SU-DHL-6 (cell line): ENCODE measurements around the gene ATP6V0E2.

Experiments used
- H2AFZ ChIP-seq: fragments of 200-600 bp; sonication (generic); 2 replicates; pipeline ENCODE4 v1.6.1; 2014; ENCODE audit warnings: low read depth, mild to moderate bottlenecking, moderate library complexity, mixed read lengths, antibody characterized with exemption, low read length; ENCODE audit not compliant: severe bottlenecking
- H3F3A ChIP-seq: fragments of 200-600 bp; shearing (Covaris generic); 2 replicates; pipeline ENCODE4 v1.6.0; 2016; ENCODE audit warnings: antibody characterized with exemption, mild to moderate bottlenecking; ENCODE audit not compliant: insufficient read depth
- H3K27ac ChIP-seq: fragments of 200-600 bp; sonication (generic); 2 replicates; pipeline ENCODE4 v1.5.1; 2016; ENCODE audit warnings: low read depth, mild to moderate bottlenecking, low read length, moderate library complexity, mixed read lengths
- H3K27me3 ChIP-seq: fragments of 200-600 bp; sonication (generic), shearing (Covaris generic); 2 replicates; pipeline ENCODE4 v1.6.0; 2014; ENCODE audit warnings: mild to moderate bottlenecking, low read length
- H3K36me3 ChIP-seq: fragments of 200-600 bp; sonication (generic); 2 replicates; pipeline ENCODE4 v1.6.1; 2014; ENCODE audit warnings: mild to moderate bottlenecking, low read length, mixed read lengths
- H3K4me2 ChIP-seq: fragments of 300-600, 200-600 bp; shearing (Covaris generic), sonication (generic); 2 replicates; pipeline ENCODE4 v1.6.0; 2014; ENCODE audit warnings: low read length, low read depth, mild to moderate bottlenecking; ENCODE audit not compliant: poor library complexity, severe bottlenecking
- H3K4me3 ChIP-seq: fragments of 200-600 bp; sonication (generic); 2 replicates; pipeline ENCODE4 v1.5.1; 2014; ENCODE audit warnings: antibody characterized with exemption, low read length, mild to moderate bottlenecking, mixed read lengths; ENCODE audit not compliant: insufficient read depth, poor library complexity, severe bottlenecking
- H3K79me2 ChIP-seq: fragments of 200-600 bp; sonication (generic); 2 replicates; pipeline ENCODE4 v1.6.1; 2014; ENCODE audit warnings: mild to moderate bottlenecking, low read length, moderate library complexity; ENCODE audit not compliant: insufficient read depth
- H3K9ac ChIP-seq: fragments of 200-600 bp; sonication (generic); 2 replicates; pipeline ENCODE4 v1.7.0; 2014; ENCODE audit warnings: mild to moderate bottlenecking, low read length
- H3K9me2 ChIP-seq: fragments of 200-600 bp; sonication (generic); replicated peaks from 2 replicates; pipeline ENCODE4 v1.6.1; 2014; ENCODE audit warnings: low read length; ENCODE audit not compliant: insufficient read depth
- H3K9me3 ChIP-seq: fragments of 200-600 bp; sonication (generic); 2 replicates; pipeline ENCODE4 v1.6.1; 2014; ENCODE audit warnings: low read length, mixed read lengths; ENCODE audit not compliant: insufficient read depth
- H4K20me1 ChIP-seq: fragments of 200-600 bp; sonication (generic); 2 replicates; pipeline ENCODE4 v1.6.1; 2014; ENCODE audit warnings: low read depth, mild to moderate bottlenecking, antibody characterized with exemption, low read length, moderate library complexity, mixed read lengths
- EZH2phosphoT487 ChIP-seq: fragments of 200-600 bp; sonication (generic), shearing (Covaris generic); conservative IDR thresholded peaks from 2 replicates; pipeline ENCODE4 v1.6.1; 2018; ENCODE audit warnings: mild to moderate bottlenecking, antibody characterized with exemption, low read length, moderate library complexity, mixed read lengths
- TF ChIP-seq, protein P1 (sequence below): fragments of 200-600 bp; sonication (generic); IDR thresholded peaks from one replicate; pipeline ENCODE4 v1.5.1; 2017; ENCODE audit warnings: antibody characterized with exemption, mild to moderate bottlenecking, low read length, moderate library complexity; ENCODE audit not compliant: insufficient read depth, poor library complexity, severe bottlenecking

ATP6V0E2 gene

DNA sequence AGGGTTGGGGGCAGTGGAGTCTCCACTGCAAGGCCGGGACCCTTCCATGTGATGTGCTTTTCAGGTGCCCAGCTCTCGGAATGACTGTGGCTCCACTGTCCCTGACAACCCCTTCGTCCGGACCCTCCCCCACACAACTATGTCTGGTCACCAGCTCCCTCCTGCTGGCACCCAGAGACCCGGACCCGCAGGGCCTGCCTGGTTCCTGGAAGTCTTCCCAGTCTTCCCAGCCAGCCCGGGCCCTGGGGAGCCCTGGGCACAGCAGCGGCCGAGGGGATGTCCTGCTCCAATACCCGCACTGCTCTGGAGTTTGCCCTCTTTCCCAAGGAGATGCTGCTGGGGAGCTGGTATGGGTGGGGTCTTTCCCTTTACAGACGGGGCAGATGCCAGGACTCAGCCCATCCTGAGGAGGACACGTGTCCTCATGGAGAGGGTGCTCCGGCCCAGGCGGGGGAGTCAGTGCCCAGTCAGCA lies 5.5 kb downstream of the ATP6V0E2 start:
- Histone ChIP-seq H3K9ac (no peak overlapping the region), H2AFZ (no peak overlapping the region)
- TF ChIP-seq, protein P1, sequence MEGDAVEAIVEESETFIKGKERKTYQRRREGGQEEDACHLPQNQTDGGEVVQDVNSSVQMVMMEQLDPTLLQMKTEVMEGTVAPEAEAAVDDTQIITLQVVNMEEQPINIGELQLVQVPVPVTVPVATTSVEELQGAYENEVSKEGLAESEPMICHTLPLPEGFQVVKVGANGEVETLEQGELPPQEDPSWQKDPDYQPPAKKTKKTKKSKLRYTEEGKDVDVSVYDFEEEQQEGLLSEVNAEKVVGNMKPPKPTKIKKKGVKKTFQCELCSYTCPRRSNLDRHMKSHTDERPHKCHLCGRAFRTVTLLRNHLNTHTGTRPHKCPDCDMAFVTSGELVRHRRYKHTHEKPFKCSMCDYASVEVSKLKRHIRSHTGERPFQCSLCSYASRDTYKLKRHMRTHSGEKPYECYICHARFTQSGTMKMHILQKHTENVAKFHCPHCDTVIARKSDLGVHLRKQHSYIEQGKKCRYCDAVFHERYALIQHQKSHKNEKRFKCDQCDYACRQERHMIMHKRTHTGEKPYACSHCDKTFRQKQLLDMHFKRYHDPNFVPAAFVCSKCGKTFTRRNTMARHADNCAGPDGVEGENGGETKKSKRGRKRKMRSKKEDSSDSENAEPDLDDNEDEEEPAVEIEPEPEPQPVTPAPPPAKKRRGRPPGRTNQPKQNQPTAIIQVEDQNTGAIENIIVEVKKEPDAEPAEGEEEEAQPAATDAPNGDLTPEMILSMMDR: no peak
- TF ChIP-seq EZH2phosphoT487: no peak

DNA sequence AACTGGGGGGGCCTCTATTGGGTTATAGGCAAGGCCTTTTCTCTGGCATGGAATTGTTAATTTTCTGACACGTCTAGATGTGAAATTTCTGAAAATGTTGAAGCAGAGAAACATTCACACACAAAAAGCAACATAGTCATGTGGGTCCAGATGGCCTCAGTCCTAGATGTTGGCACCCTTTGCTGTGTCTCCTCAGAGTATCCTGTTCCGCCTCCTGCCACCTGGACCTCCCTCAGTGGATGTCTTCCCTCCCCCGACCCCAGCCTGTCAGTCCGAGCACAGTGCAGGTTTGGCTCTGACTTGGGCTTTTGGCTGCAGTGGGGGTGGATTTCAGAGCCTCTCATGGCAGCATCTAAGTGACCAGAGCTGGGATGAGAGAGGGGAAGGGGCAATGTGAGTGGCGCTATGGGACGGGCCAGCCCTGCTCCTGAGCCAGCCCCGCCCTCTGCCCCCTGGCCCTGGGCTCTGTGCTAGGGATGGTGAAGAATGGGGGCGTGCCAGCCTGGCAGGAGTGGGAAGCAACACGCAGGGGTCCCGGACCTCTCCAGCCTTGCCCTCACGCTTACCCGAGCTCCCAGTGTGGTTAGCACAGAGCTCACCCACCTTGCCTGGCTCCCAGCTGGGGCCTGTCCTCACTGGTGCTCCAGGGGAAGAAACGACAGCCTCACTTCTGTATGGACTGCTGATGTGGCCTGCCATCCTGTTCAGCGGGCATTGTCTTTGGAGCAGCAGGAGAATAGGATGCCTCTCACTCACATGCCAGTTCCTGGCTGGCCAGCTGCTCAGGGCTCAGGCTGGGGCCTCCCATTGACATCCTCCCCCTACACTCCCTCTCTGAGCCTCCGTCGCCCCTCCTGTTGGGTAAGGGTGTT lies 6.2 kb downstream of the ATP6V0E2 start:
- H3K9me2 ChIP-seq: no peaks in the 10 kb centered on the region
- TF ChIP-seq, protein P1: no peak
- TF ChIP-seq EZH2phosphoT487: no peak
- no peaks in the 10 kb centered on the region for H3K79me2 ChIP-seq
- no peak overlapping the region for H3K4me3 ChIP-seq
- H3F3A ChIP-seq: no peaks in the 10 kb centered on the region
- no peaks in the 10 kb centered on the region for H4K20me1 ChIP-seq
- no peaks in the 10 kb centered on the region for H3K27me3 ChIP-seq
- no peak overlapping the region for H3K27ac ChIP-seq
- no peak overlapping the region for H2AFZ ChIP-seq
- no peaks in the 10 kb centered on the region for H3K9me3 ChIP-seq
- no peak overlapping the region for H3K4me2 ChIP-seq
- no peaks in the 10 kb centered on the region for H3K36me3 ChIP-seq
- H3K9ac ChIP-seq: no peak overlapping the region

More for the DNA sequence above, 5.5 kb downstream of the ATP6V0E2 start:
- no peaks in the 10 kb centered on the region for H3F3A ChIP-seq
- H3K4me2 ChIP-seq: no peak overlapping the region
- no peaks in the 10 kb centered on the region for H3K9me3 ChIP-seq
- H4K20me1 ChIP-seq: no peaks in the 10 kb centered on the region
- no peaks in the 10 kb centered on the region for H3K27me3 ChIP-seq
- H3K27ac ChIP-seq: no peak overlapping the region
- H3K79me2 ChIP-seq: no peaks in the 10 kb centered on the region
- H3K4me3 ChIP-seq: no peak overlapping the region
- no peaks in the 10 kb centered on the region for H3K9me2 ChIP-seq
- H3K36me3 ChIP-seq: no peaks in the 10 kb centered on the region

DNA sequence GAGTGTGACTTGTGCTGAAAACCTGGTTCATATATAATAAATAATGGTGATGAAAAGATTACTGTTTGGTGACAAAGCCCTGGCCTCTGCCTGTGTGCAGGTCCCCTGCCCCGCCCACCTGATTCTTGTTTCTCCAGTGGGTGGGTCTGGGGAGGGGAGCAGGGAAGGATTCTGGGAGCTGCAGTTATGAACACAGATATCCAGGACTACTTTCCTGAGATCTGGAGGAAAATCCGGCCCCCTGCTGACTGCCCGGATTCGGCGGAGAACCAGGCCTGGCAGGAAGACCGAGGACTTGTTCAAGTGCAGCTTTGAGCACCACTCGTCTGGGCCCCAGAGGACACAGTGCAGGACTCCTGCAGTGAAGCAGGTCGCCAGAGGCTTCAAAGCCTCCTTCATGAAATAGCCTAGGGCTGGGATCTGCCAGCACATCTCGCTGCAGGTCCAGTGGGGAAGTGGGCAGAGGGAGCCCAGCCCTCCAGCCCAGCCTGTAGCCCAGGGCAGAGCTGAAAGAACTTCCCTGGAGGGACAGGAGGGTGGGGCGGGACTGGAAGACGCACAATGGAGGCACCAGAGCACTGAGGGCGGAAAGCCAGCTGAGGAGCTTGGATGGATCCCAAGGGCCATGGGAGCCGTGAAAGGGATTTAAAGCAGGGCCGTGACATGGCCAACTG lies 7.0 kb downstream of the ATP6V0E2 start:
- no peak overlapping the region for H3K27ac ChIP-seq
- no peaks in the 10 kb centered on the region for H3K9me2 ChIP-seq
- H3K9ac ChIP-seq: no peak overlapping the region
- H2AFZ ChIP-seq: no peak overlapping the region
- TF ChIP-seq, protein P1: no peak
- no peak for TF ChIP-seq EZH2phosphoT487
- H3K9me3 ChIP-seq: no peaks in the 10 kb centered on the region
- no peaks in the 10 kb centered on the region for H3K27me3 ChIP-seq
- no peaks in the 10 kb centered on the region for H3K36me3 ChIP-seq
- no peak overlapping the region for H3K4me3 ChIP-seq
- H3K79me2 ChIP-seq: no peaks in the 10 kb centered on the region
- H4K20me1 ChIP-seq: no peaks in the 10 kb centered on the region
- H3K4me2 ChIP-seq: no peak overlapping the region
- H3F3A ChIP-seq: no peaks in the 10 kb centered on the region
